Measurements from ENCODE around the gene NR1I3. TPM values are rescaled to one million over a fixed set of nuclear protein-coding genes. Genes with fewer than 3 reads are reported as not detected.

The NR1I3 gene
- total and polyA plus RNA-seq, 2 of the 13 experiments (the other 11 are each of a cell fraction or from before 2014, with no cell fraction given), result 0.62 to 0.95 TPM

- no peak for TF ChIP-seq SIX4 (CRISPR knock-in tag; IDR thresholded peaks at IDR 0.05)
- TF ChIP-seq ZNF503 (CRISPR knock-in tag; IDR thresholded peaks at IDR 0.05), result no peak
- TF ChIP-seq TBX3 (IDR thresholded peaks at IDR 0.05; ENCODE audit: borderline replicate concordance), result peak; percentile 46; the same call in 1 of the 2 replicates
- no peak for TF ChIP-seq NFE2L2 (IDR thresholded peaks at IDR 0.05; ENCODE audit: low read length)
- peak; percentile 72; the same call in 1 of the 2 replicates for TF ChIP-seq SOX5 (CRISPR knock-in tag; IDR thresholded peaks at IDR 0.05; ENCODE audit: borderline replicate concordance)
- no peak for TF ChIP-seq CREBL2 (CRISPR knock-in tag; IDR thresholded peaks at IDR 0.05; ENCODE audit: borderline replicate concordance)
- no peak for TF ChIP-seq NR3C1 (CRISPR knock-in tag; IDR thresholded peaks at IDR 0.05)
- peak; percentile 63; the same call in 1 of the 2 replicates for TF ChIP-seq DPF2 (CRISPR knock-in tag; IDR thresholded peaks at IDR 0.05; ENCODE audit: borderline replicate concordance, low read depth)
- TF ChIP-seq ZNF678 (CRISPR knock-in tag; IDR thresholded peaks at IDR 0.05), result no peak
- TF ChIP-seq TCF12 (IDR thresholded peaks at IDR 0.05), result no peak
- no peak for TF ChIP-seq TCF12 (CRISPR knock-in tag; IDR thresholded peaks at IDR 0.05)
- TF ChIP-seq NCOA2 (CRISPR knock-in tag; IDR thresholded peaks at IDR 0.05), result peak; percentile 44; the same call in 1 of the 2 replicates
- TF ChIP-seq RORA (CRISPR knock-in tag; IDR thresholded peaks at IDR 0.05), result no peak
- peak; percentile 74; the same call in 1 of the 2 replicates for TF ChIP-seq HDAC2 (CRISPR knock-in tag; IDR thresholded peaks at IDR 0.05)
- TF ChIP-seq ZNF782 (CRISPR knock-in tag; IDR thresholded peaks at IDR 0.05; ENCODE audit: borderline replicate concordance), result no peak
- TF ChIP-seq CSRNP2 (CRISPR knock-in tag; conservative IDR thresholded peaks at IDR 0.05; ENCODE audit: low read depth), result no peak
- TF ChIP-seq NR2F2 (IDR thresholded peaks at IDR 0.05; ENCODE audit: borderline replicate concordance, low read depth), result peak; percentile 81
- TF ChIP-seq KDM2A (CRISPR knock-in tag; IDR thresholded peaks at IDR 0.05; ENCODE audit: borderline replicate concordance, low read depth), result no peak
- TF ChIP-seq SYNCRIP (IDR thresholded peaks at IDR 0.05; ENCODE audit: insufficient read depth, low read depth, low read length), result no peak
- TF ChIP-seq PATZ1 (CRISPR knock-in tag; IDR thresholded peaks at IDR 0.05), result peak; percentile 33; the same call in 1 of the 2 replicates
- TF ChIP-seq FOXJ3 (CRISPR knock-in tag; IDR thresholded peaks at IDR 0.05; ENCODE audit: borderline replicate concordance), result no peak
- no peak for TF ChIP-seq PPARG (CRISPR knock-in tag; conservative IDR thresholded peaks at IDR 0.05)
- peak; percentile 82 for TF ChIP-seq TRIM24 (CRISPR knock-in tag; IDR thresholded peaks at IDR 0.05)
- TF ChIP-seq U2AF2 (IDR thresholded peaks at IDR 0.05; ENCODE audit: low read depth, low read length), result no peak
- peak; percentile 15; the same call in 1 of the 2 replicates for TF ChIP-seq ZNF567 (CRISPR knock-in tag; IDR thresholded peaks at IDR 0.05; ENCODE audit: borderline replicate concordance)
- no peak for TF ChIP-seq HDAC6 (IDR thresholded peaks at IDR 0.05; ENCODE audit: low read depth, low read length)
- TF ChIP-seq SMAD3 (CRISPR knock-in tag; IDR thresholded peaks at IDR 0.05), result 0 out of 2 replicates have a peak, but pooled peaks have one; percentile 22
These were observed at the start of gene NR1I3 (continued) for GRCh38 chr1:161238039-161238473.
